Mesendoderm (in vitro differentiated cells): ENCODE results near the gene CSNK1G3.

Experiments
- DNase-seq: peaks from one replicate; pipeline ENCODE4 v3.0.0; 2013
- H2AK5ac ChIP-seq: 2 replicates; pipeline ENCODE4 v1.6.1; 2013; ENCODE audit warnings: low read length, inconsistent platforms
- H2BK120ac ChIP-seq: 2 replicates; pipeline ENCODE4 v1.6.1; 2013; ENCODE audit warnings: low read depth, mild to moderate bottlenecking, low read length, moderate library complexity, mixed read lengths
- H2BK15ac ChIP-seq: replicated peaks from 2 replicates; pipeline ENCODE4 v1.6.1; 2013; ENCODE audit warnings: low read depth, mild to moderate bottlenecking, moderate library complexity
- H2BK5ac ChIP-seq: 2 replicates; pipeline ENCODE4 v1.6.1; 2013; ENCODE audit warnings: low read length, inconsistent platforms
- H3K18ac ChIP-seq: 2 replicates; pipeline ENCODE4 v1.6.1; 2013; ENCODE audit warnings: mild to moderate bottlenecking, low read length, mixed read lengths
- H3K23ac ChIP-seq: one replicate; pipeline ENCODE4 v1.6.1; 2013; ENCODE audit warnings: low read length
- H3K27ac ChIP-seq: 2 replicates; pipeline ENCODE4 v1.5.1; 2013; ENCODE audit warnings: low read depth, mild to moderate bottlenecking, inconsistent platforms, low read length, moderate library complexity
- H3K27me3 ChIP-seq: 2 replicates; pipeline ENCODE4 v1.6.1; 2013; ENCODE audit warnings: low read length, control low read depth, mild to moderate bottlenecking, inconsistent platforms; ENCODE audit not compliant: insufficient read depth, poor library complexity
- H3K36me3 ChIP-seq: 2 replicates; pipeline ENCODE4 v1.6.1; 2013; ENCODE audit warnings: low read length, inconsistent platforms; ENCODE audit not compliant: control insufficient read depth, insufficient read depth
- H3K4ac ChIP-seq: one replicate; pipeline ENCODE4 v1.6.1; 2013; ENCODE audit warnings: low read depth, mild to moderate bottlenecking, low read length, moderate library complexity
- H3K4me1 ChIP-seq: 2 replicates; pipeline ENCODE4 v1.6.1; 2013; ENCODE audit warnings: low read depth, low read length, inconsistent platforms; ENCODE audit not compliant: control insufficient read depth
- H3K4me2 ChIP-seq: 2 replicates; pipeline ENCODE4 v1.6.1; 2013; ENCODE audit warnings: low read length
- H3K4me3 ChIP-seq: 2 replicates; pipeline ENCODE4 v1.5.1; 2013; ENCODE audit warnings: mild to moderate bottlenecking, low read length
- H3K56ac ChIP-seq: one replicate; pipeline ENCODE4 v1.6.1; 2013; ENCODE audit warnings: low read length
- H3K79me1 ChIP-seq: 2 replicates; pipeline ENCODE4 v1.6.1; 2013; ENCODE audit warnings: low read length, inconsistent platforms
- H3K79me2 ChIP-seq: 2 replicates; pipeline ENCODE4 v1.6.1; 2013; ENCODE audit warnings: mild to moderate bottlenecking, low read length; ENCODE audit not compliant: control insufficient read depth, insufficient read depth
- H3K9ac ChIP-seq: 2 replicates; pipeline ENCODE4 v1.6.1; 2013; ENCODE audit warnings: low read length, inconsistent platforms
- H4K5ac ChIP-seq: one replicate; pipeline ENCODE4 v1.6.1; 2013; ENCODE audit warnings: low read length
- H4K8ac ChIP-seq: one replicate; pipeline ENCODE4 v1.6.1; 2013; ENCODE audit warnings: low read depth, mild to moderate bottlenecking, control low read depth, low read length, moderate library complexity
- WGBS: extraction: QIAGEN DNeasy Blood & Tissue Kit; methylation state at CpG from one replicate; pipeline ENCODE4 v1.1.7; 2013; ENCODE audit warnings: low lambda C conversion rate, missing lambda C conversion rate; ENCODE audit not compliant: insufficient coverage; ENCODE audit errors: extremely low coverage; 5-methylcytosine and 5-hydroxymethylcytosine counted together

Gene CSNK1G3

GRCh38 chr5:123505633-123506032 is 6.3 kb upstream of the CSNK1G3 start:
- H3K4me2 ChIP-seq = no peak overlapping the region
- no CpG with 5 or more reads among the region's 2 CpGs for WGBS
- no peak overlapping the region for H2BK120ac ChIP-seq
- no peak overlapping the region for H2BK15ac ChIP-seq
- H3K18ac ChIP-seq = no peak overlapping the region
- no peak for DNase-seq
- no peak overlapping the region for H3K9ac ChIP-seq
- no peak overlapping the region for H2BK5ac ChIP-seq
- no peaks in the 10 kb centered on the region for H3K4me1 ChIP-seq
- no peak overlapping the region for H3K4me3 ChIP-seq
- no peak overlapping the region for H3K56ac ChIP-seq
- no peaks in the 10 kb centered on the region for H3K79me1 ChIP-seq
- H3K27me3 ChIP-seq = no peaks in the 10 kb centered on the region
- no peak overlapping the region for H3K27ac ChIP-seq
- H3K4ac ChIP-seq = no peak overlapping the region
- no peak overlapping the region for H4K8ac ChIP-seq
- no peak overlapping the region for H2AK5ac ChIP-seq
- no peak overlapping the region for H4K5ac ChIP-seq
- no peaks in the 10 kb centered on the region for H3K79me2 ChIP-seq
- no peaks in the 10 kb centered on the region for H3K36me3 ChIP-seq
- no peak overlapping the region for H3K23ac ChIP-seq

- Histone ChIP-seq H3K36me3 (no peaks in the 10 kb centered on the region), H2AK5ac (no peak overlapping the region), H3K18ac (no peak overlapping the region), H3K4me2 (no peak overlapping the region), H3K4ac (no peak overlapping the region), H4K5ac (no peak overlapping the region), H3K9ac (no peak overlapping the region), H3K27me3 (no peaks in the 10 kb centered on the region), H3K56ac (no peak overlapping the region), H4K8ac (no peak overlapping the region), H3K27ac (no peak overlapping the region), H3K4me1 (peaks cover 2% of the 10 kb centered on the region), H2BK5ac (no peak overlapping the region), H2BK15ac (no peak overlapping the region), H2BK120ac (no peak overlapping the region), H3K23ac (no peak overlapping the region), H3K79me1 (no peaks in the 10 kb centered on the region), H3K79me2 (peaks cover 6% of the 10 kb centered on the region), H3K4me3 (no peak overlapping the region)
- WGBS = no CpG with 5 or more reads among the region's 1 CpG
- DNase-seq = no peak
Observed at GRCh38 chr5:123508441-123508840, 3.5 kb upstream of the CSNK1G3 start.

- peaks cover 5% of the 10 kb centered on the region for H3K4me1 ChIP-seq
- no CpG with 5 or more reads among the region's 3 CpGs for WGBS
- H3K27me3 ChIP-seq = no peaks in the 10 kb centered on the region
- no peak overlapping the region for H2AK5ac ChIP-seq
- peak overlapping the region; percentile 86 for H3K9ac ChIP-seq
- H4K5ac ChIP-seq = no peak overlapping the region
- no peak overlapping the region for H2BK5ac ChIP-seq
- peak overlapping the region; percentile 41 for H3K18ac ChIP-seq
- H3K56ac ChIP-seq = peak overlapping the region; percentile 94
- peak overlapping the region; percentile 77 for H3K4me2 ChIP-seq
- no peaks in the 10 kb centered on the region for H3K36me3 ChIP-seq
- H3K4me3 ChIP-seq = no peak overlapping the region
- no peak overlapping the region for H3K27ac ChIP-seq
- H3K79me2 ChIP-seq = peaks cover 22% of the 10 kb centered on the region
- H3K79me1 ChIP-seq = peaks cover 6% of the 10 kb centered on the region
- H3K23ac ChIP-seq = no peak overlapping the region
- no peak overlapping the region for H2BK15ac ChIP-seq
- H2BK120ac ChIP-seq = no peak overlapping the region
- H4K8ac ChIP-seq = no peak overlapping the region
- no peak overlapping the region for H3K4ac ChIP-seq
- peak; percentile 69 for DNase-seq
Observed at GRCh38 chr5:123511290-123511647, 708 bp upstream of the CSNK1G3 start.

- Histone ChIP-seq H3K27me3 (no peaks in the 10 kb centered on the region), H4K5ac (no peak overlapping the region), H2BK15ac (no peak overlapping the region), H2BK120ac (peak overlapping the region; percentile 55), H3K4me3 (peak overlapping the region; percentile 72), H3K9ac (peak overlapping the region; percentile 82), H3K18ac (peak overlapping the region; percentile 98), H3K4me2 (peak overlapping the region; percentile 90), H3K79me2 (peaks cover 28% of the 10 kb centered on the region), H3K23ac (no peak overlapping the region), H3K36me3 (no peaks in the 10 kb centered on the region), H4K8ac (peak overlapping the region; percentile 67), H3K79me1 (peaks cover 6% of the 10 kb centered on the region), H3K27ac (peak overlapping the region; percentile 99), H2AK5ac (no peak overlapping the region), H3K56ac (peak overlapping the region; percentile 95), H3K4ac (peak overlapping the region; percentile 72), H3K4me1 (peaks cover 5% of the 10 kb centered on the region), H2BK5ac (no peak overlapping the region)
- WGBS = no CpG with 5 or more reads among the region's 50 CpGs
- DNase-seq = peak; percentile 58
Observed at GRCh38 chr5:123512611-123513461, 859 bp downstream of the CSNK1G3 start.

- no CpG with 5 or more reads among the region's 5 CpGs for WGBS
- Histone ChIP-seq H4K8ac (no peak overlapping the region), H2BK120ac (no peak overlapping the region), H3K4ac (no peak overlapping the region), H3K9ac (peak overlapping the region; percentile 24), H3K79me1 (peaks cover 11% of the 10 kb centered on the region), H3K23ac (no peak overlapping the region), H3K4me3 (no peak overlapping the region), H2BK5ac (no peak overlapping the region), H3K36me3 (no peaks in the 10 kb centered on the region), H2BK15ac (no peak overlapping the region), H3K56ac (peak overlapping the region; percentile 37), H4K5ac (no peak overlapping the region), H3K27ac (no peak overlapping the region), H3K4me2 (no peak overlapping the region), H3K4me1 (peaks cover 7% of the 10 kb centered on the region), H2AK5ac (no peak overlapping the region), H3K18ac (peak overlapping the region; percentile 39), H3K27me3 (no peaks in the 10 kb centered on the region), H3K79me2 (peaks cover 46% of the 10 kb centered on the region)
- DNase-seq = no peak
Observed at GRCh38 chr5:123514615-123515355, 2.8 kb downstream of the CSNK1G3 start.
